Measurements from ENCODE around the gene WDR76. TPM values are rescaled to one million over a fixed set of nuclear protein-coding genes. Genes with fewer than 3 reads are reported as not detected.
A peak's percentile ranks its signal among the peaks of the same experiment; 100 is the strongest.

Gene WDR76
- polyA plus RNA-seq, 1 experiment, result 1.5 TPM

- ChIA-PET CTCF (interaction anchor here (1.0 to 2.8 kb wide), 2 partner anchors 8 to 15 kb away, joined by 3 to 11 read pairs; partner anchors contain the start of genes ELL3, HYPK and SERINC4), POLR2A (no interaction called here)
- peak within 1 kb of the TSS; percentile 89 for H3K4me3 ChIP-seq (ENCODE audit: low read depth, low read length)
- no peak for TF ChIP-seq CTCF (IDR thresholded peaks at IDR 0.05; ENCODE audit: insufficient read depth, low read depth, low read length)
- no peaks in the 10 kb centered on the region for H3K27me3 ChIP-seq (ENCODE audit: control insufficient read depth, insufficient read depth, low read length)
- peaks cover 23% of the 10 kb centered on the region for H3K36me3 ChIP-seq (ENCODE audit: control insufficient read depth, insufficient read depth, low read length)
- peak; percentile 99 for DNase-seq (ENCODE audit: low read depth)
Observed at GRCh38 chr15:43791993-43792760, 34.6 kb upstream of the WDR76 start, which contains the start of gene SERF2. Gene SERF2, plus strand, starts transcription at chr15:43792320. Its CDS starts 57 bp downstream, at chr15:43792377.

- Histone ChIP-seq H3K36me3 (ENCODE audit: control insufficient read depth, insufficient read depth, low read length) (peaks cover 23% of the 10 kb centered on the region), H3K27me3 (ENCODE audit: control insufficient read depth, insufficient read depth, low read length) (no peaks in the 10 kb centered on the region), H3K4me3 (ENCODE audit: low read depth, low read length) (peak overlapping the region; percentile 89)
- no peak for DNase-seq (ENCODE audit: low read depth)
- peak; percentile 29; the same call in 1 of the 2 replicates for TF ChIP-seq CTCF (IDR thresholded peaks at IDR 0.05; ENCODE audit: insufficient read depth, low read depth, low read length)
- ChIA-PET CTCF (interaction anchor here (2.8 kb wide), 1 partner anchor 16 kb away, joined by 11 read pairs; the partner anchor contains the start of gene ELL3), POLR2A (no interaction called here)
Observed at GRCh38 chr15:43792761-43793476, 33.9 kb upstream of the WDR76 start.

GRCh38 chr15:43793647-43794046 is 33.2 kb upstream of the WDR76 start:
- CTCF ChIA-PET, result interaction anchor here (2.8 kb wide), 1 partner anchor 17 kb away, joined by 11 read pairs; the partner anchor contains the start of gene ELL3
- no peak for TF ChIP-seq CTCF (IDR thresholded peaks at IDR 0.05; ENCODE audit: insufficient read depth, low read depth, low read length)
- DNase-seq (ENCODE audit: low read depth), result no peak
- Histone ChIP-seq H3K27me3 (ENCODE audit: control insufficient read depth, insufficient read depth, low read length) (no peaks in the 10 kb centered on the region), H3K4me3 (ENCODE audit: low read depth, low read length) (peak overlapping the region; percentile 89), H3K36me3 (ENCODE audit: control insufficient read depth, insufficient read depth, low read length) (peaks cover 23% of the 10 kb centered on the region)
- POLR2A ChIA-PET, result no interaction called here

- POLR2A ChIA-PET, result no interaction called here
Observed at GRCh38 chr15:43794269-43795037, 32.3 kb upstream of the WDR76 start.

More at GRCh38 chr15:43794269-43795037, 32.3 kb upstream of the WDR76 start:
- Histone ChIP-seq H3K4me3 (ENCODE audit: low read depth, low read length) (no peak overlapping the region), H3K27me3 (ENCODE audit: control insufficient read depth, insufficient read depth, low read length) (no peaks in the 10 kb centered on the region), H3K36me3 (ENCODE audit: control insufficient read depth, insufficient read depth, low read length) (peaks cover 25% of the 10 kb centered on the region)
- DNase-seq (ENCODE audit: low read depth), result no peak
- CTCF ChIA-PET, result interaction anchor here (2.8 kb wide), 1 partner anchor 17 kb away, joined by 11 read pairs; the partner anchor contains the start of gene ELL3
- no peak for TF ChIP-seq CTCF (IDR thresholded peaks at IDR 0.05; ENCODE audit: insufficient read depth, low read depth, low read length)
